Pancreas (tissue), 10 donors: Measurements from ENCODE around the gene HOXC4. TPM values are rescaled to one million over a fixed set of nuclear protein-coding genes. Genes with fewer than 3 reads are reported as not detected.

Experiments
- ATAC-seq, 4 donors: fragments of 200-7000 bp; cut with Tn5 transposase; one replicate each; pipeline versions ENCODE4 v1.8.0 to v1.9.1; 2020; ENCODE audit warnings: mild to moderate bottlenecking in 4 of 4, moderate library complexity in 4 of 4
- DNase-seq, 6 donors: peaks; one replicate each; pipeline ENCODE4 v3.0.0-alpha.2; 2020
- FAIRE-seq: peaks from 2 replicates; lab custom pipeline; 2012; peaks lifted over from hg19 to GRCh38; lab: Jason Lieb, UNC
- H3K27ac ChIP-seq, 4 donors: fragments of 200-600 bp; sonication (generic); 1 replicate in 3 of 4; 2 replicates in 1 of 4; pipeline versions ENCODE4 v1.5.0 to v1.8.0; 2020
- H3K27me3 ChIP-seq, 4 donors: fragments of 200-600 bp; one replicate each; pipeline ENCODE4 v1.8.0; 2021
- H3K36me3 ChIP-seq, 3 donors: fragments of 200-600 bp; sonication (generic) in 1 of 3; one replicate each; pipeline versions ENCODE4 v1.5.0 to v1.8.0; 2020 to 2021
- H3K4me1 ChIP-seq, 3 donors: fragments of 200-600 bp; one replicate each; pipeline ENCODE4 v1.8.0; 2021
- H3K4me3 ChIP-seq, 4 donors: fragments of 200-600 bp; sonication (generic) in 2 of 4; one replicate each; pipeline versions ENCODE4 v1.5.0 to v1.8.0; 2020 to 2021
- H3K9me3 ChIP-seq, 4 donors: fragments of 200-600 bp; one replicate each; pipeline ENCODE4 v1.8.0; 2021
- WGBS, 2 donors: extraction: QIAGEN DNeasy Blood & Tissue Kit; methylation state at CpG; one replicate each; pipeline ENCODE4 v1.1.7; 2013; 5-methylcytosine and 5-hydroxymethylcytosine counted together
- intact Hi-C, 3 donors: fragments of 100-400 bp; cut with DNase I; formaldehyde crosslinking; loops; one replicate each; pipeline versions ENCODE4 v1.11.1 to v1.14.2; 2022
- polyA plus RNA-seq, 2 donors: library from polyadenylated mRNA; stranded (reverse); fragments of 200-250 nt; gene quantifications; one replicate each; pipeline ENCODE4 v1.2.3, GENCODE V29; 2013
- total RNA-seq, 6 donors: library from RNA; stranded (reverse); fragmentation: NEBNext Ultra II Directional in 4 of 6; extraction: Animal tissue kit (Norgen Biotek cat#: 25700) in 4 of 6; gene quantifications; one replicate each; pipeline versions ENCODE4 v1.2.1 to v1.2.4, GENCODE V29; 2021 to 2023
- TF ChIP-seq, protein P1 (sequence below), 4 donors: fragments of 200-600 bp; sonication (generic) in 3 of 4; IDR thresholded peaks; one replicate each; pipeline versions ENCODE4 v1.5.0 to v1.8.0; 2021; ENCODE audit warnings: antibody characterized with exemption in 4 of 4
- donor health status: healthy with polysubstance abuse.
- donor health status: DM: no; HTN: no; CAD: no; lungs with moderate emphysema.
- donor health status: DM: no; HTN: no; CAD: no.
- donor health status: control.
- donor health status: control.
- donor health status: Bipolar disorder and iron deficiency.
- donor health status: DM: yes; HTN: yes; CAD: no.
- donor health status: DM: no; HTN: no; CAD: no.
- donor health status: DM: no; HTN: no; CAD: no.
- donor health status: DM: yes; HTN: yes; CAD: no.

Gene HOXC4
- total and polyA plus RNA-seq, 8 donors = 0.15 to 0.62 (median 0.25) TPM; not detected in 4

DNA sequence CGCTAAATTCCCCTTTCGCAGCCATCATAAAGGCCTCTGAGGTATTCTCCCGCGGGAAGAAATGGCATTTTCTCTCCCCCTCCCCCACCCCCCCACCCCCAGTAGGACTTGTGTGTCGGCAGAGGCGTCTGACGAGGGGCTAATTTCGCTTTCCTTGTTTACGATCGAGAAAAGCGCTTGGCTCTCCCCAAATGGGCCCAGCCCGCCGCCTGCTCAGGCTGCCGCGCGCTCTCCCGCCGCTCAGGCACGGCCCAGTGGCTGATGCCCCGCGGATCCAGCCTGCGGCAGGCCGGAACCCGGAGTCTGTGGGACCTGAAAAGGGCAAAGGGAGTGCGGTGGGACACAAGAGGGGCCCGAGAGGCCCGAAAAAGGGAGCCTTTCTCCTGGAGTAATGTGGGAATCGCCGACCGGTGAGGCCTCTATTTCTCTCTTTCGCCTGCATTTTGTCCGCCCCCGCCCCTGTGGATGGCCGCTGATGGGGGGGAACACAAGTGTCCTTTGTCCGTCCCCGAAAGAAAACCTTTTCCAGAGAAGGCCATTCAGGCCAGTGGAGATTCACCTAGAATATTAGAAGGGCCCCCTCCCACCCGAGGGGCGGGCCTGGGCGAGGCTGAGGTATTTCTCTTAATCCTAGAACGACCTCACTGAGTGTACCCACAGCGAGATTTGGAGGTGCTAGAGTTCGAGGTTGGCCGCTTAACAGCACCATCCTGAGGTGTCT lies 34.4 kb upstream of the HOXC4 start:
- intact Hi-C loops = no loop called here
- Histone ChIP-seq H3K27me3 (peaks cover 0 to 41% (median 10%) of the 10 kb centered on the region in 4 donors), H3K27ac (no peak overlapping the region), H3K4me1 (peaks cover 0 to 4% (median 0%) of the 10 kb centered on the region in 3 donors), H3K36me3 (no peaks in the 10 kb centered on the region), H3K4me3 (no peak overlapping the region), H3K9me3 (no peaks in the 10 kb centered on the region)
- TF ChIP-seq, protein P1, sequence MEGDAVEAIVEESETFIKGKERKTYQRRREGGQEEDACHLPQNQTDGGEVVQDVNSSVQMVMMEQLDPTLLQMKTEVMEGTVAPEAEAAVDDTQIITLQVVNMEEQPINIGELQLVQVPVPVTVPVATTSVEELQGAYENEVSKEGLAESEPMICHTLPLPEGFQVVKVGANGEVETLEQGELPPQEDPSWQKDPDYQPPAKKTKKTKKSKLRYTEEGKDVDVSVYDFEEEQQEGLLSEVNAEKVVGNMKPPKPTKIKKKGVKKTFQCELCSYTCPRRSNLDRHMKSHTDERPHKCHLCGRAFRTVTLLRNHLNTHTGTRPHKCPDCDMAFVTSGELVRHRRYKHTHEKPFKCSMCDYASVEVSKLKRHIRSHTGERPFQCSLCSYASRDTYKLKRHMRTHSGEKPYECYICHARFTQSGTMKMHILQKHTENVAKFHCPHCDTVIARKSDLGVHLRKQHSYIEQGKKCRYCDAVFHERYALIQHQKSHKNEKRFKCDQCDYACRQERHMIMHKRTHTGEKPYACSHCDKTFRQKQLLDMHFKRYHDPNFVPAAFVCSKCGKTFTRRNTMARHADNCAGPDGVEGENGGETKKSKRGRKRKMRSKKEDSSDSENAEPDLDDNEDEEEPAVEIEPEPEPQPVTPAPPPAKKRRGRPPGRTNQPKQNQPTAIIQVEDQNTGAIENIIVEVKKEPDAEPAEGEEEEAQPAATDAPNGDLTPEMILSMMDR (IDR thresholded peaks at IDR 0.05) = no peak
- WGBS, 2 donors = 38 to 48% methylated on average over 43 of the region's 43 CpGs
- FAIRE-seq (no peak), ATAC-seq (no peak), DNase-seq (peak in 1 of 6 donors; percentile 66)

DNA sequence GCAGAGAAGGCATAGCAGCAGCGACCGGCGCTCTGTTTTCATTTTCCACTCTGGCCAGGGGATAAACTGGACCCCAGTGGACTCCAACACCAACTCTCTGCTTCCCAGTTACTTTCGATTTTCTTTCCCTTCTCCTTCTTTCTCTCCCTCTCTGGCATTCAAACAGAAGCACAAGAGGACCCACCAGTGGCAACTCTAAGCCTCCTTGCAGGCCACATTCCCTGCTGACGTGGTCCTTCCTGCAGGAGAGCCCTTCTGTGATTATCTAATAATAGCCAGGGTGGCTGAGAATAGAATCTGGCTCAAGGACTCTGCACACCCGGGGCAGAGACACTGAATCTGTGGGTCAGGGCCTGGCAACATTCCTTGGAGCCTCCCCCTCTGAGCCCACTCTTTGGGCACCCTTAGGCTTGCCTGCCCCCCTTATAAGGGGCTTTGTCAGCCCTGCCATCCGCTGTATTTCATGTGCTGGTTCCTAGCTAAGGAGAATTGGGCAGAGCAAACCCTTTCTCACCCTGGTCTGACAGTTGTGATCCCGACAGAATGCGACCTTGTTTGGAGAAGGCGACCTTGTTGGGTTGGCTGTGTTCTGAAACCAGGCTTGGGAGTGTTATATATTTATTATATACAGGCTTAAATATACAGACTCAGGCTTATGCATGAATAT lies 33.6 kb upstream of the HOXC4 start:
- Histone ChIP-seq H3K27me3 (peaks cover 0 to 33% (median 9%) of the 10 kb centered on the region in 4 donors), H3K36me3 (no peaks in the 10 kb centered on the region), H3K4me1 (peaks cover 0 to 4% (median 0%) of the 10 kb centered on the region in 3 donors), H3K27ac (no peak overlapping the region), H3K4me3 (no peak overlapping the region), H3K9me3 (no peaks in the 10 kb centered on the region)
- TF ChIP-seq, protein P1 (IDR thresholded peaks at IDR 0.05) = no peak
- ATAC-seq (no peak), FAIRE-seq (no peak), DNase-seq (no peak)
- WGBS, 2 donors = 37 to 41% methylated on average over 10 of the region's 10 CpGs
- intact Hi-C loops = no loop called here

DNA sequence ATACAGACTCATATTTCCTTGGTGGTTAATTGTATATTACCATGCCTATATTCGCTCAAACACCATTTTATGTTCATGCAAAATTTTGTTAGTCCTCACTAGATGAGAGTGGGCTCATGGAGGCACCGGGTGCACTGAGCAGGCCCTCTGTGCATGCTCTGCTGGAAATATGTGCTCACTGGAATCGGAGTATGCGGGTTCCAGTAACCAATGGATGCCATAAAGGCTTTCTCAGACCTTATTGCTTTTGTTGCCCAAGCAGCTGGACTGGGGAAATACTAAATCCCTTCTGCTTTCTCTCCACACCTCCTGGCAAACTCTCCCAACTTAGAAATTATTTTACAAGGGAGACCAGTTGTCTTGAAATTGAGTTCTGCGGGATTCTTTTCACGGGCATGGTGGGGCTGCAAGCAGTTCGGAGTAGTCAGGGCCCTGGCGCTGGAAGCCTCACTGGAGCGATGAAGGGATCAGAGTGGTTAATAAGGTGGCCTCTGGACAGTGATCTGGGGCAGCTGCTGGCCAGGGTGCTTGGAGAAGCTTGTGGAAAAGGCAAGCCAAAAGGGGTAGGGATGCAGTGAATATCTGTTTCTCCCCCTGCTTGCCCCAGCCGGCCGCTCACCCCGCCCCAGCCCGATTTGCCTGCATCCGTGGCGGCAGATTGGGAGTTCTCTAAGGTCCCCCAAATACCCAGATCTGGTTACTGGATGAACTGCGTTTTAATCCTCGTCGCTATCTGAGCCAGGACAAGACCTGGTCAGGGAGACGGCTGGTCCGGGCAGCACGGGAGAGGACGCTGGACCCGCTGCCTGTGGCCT lies 32.8 kb upstream of the HOXC4 start:
- FAIRE-seq = no peak
- H3K27ac ChIP-seq = no peak overlapping the region
- H3K4me1 ChIP-seq = peaks cover 0 to 4% (median 0%) of the 10 kb centered on the region in 3 donors
- no peak for ATAC-seq
- no peaks in the 10 kb centered on the region for H3K36me3 ChIP-seq
- H3K4me3 ChIP-seq = no peak overlapping the region
- TF ChIP-seq, protein P1 (IDR thresholded peaks at IDR 0.05) = no peak
- DNase-seq = no peak
- intact Hi-C loops = no loop called here
- H3K9me3 ChIP-seq = no peaks in the 10 kb centered on the region
- peaks cover 0 to 33% (median 6%) of the 10 kb centered on the region in 4 donors for H3K27me3 ChIP-seq
- 60 to 66% methylated on average over 23 of the region's 23 CpGs for WGBS, 2 donors

DNA sequence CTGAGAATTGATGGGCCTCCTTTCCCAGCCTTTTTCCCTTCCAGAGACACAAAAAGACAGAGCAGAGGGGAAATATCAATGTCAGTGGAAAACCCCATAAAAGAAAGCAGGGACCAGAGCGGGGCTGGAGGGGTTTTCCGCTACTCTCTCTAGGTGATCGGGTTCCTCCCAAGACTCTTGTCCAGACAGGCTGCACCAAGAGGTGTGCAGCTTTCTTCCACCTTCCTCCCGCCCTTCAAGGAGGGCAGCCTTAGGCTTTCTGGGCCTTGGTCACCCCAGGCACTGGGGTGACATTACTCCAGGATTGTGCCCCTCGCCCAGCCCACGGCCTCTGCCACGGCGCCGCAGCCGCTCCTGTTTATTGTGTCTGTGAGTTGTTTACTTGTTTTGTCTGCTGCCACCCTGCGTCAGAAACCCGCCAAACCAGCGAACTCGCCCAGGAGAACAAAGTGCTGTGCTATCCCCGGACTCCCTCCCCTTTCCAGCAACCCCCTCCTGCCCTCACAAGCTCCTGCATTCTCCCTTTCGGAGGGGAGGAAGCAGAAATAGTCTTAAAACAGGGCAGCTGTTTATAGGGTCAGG lies 32.1 kb upstream of the HOXC4 start:
- TF ChIP-seq, protein P1 (IDR thresholded peaks at IDR 0.05) = no peak
- no peak for DNase-seq
- no peak overlapping the region for H3K4me3 ChIP-seq
- H3K4me1 ChIP-seq = peaks cover 0 to 4% (median 0%) of the 10 kb centered on the region in 3 donors
- no peak for FAIRE-seq
- H3K27ac ChIP-seq = no peak overlapping the region
- H3K36me3 ChIP-seq = no peaks in the 10 kb centered on the region
- no peak for ATAC-seq
- peaks cover 0 to 33% (median 5%) of the 10 kb centered on the region in 4 donors for H3K27me3 ChIP-seq
- 41 to 42% methylated on average over 16 of the region's 16 CpGs for WGBS, 2 donors
- no peaks in the 10 kb centered on the region for H3K9me3 ChIP-seq
- intact Hi-C loops = no loop called here
